Measurements from ENCODE around the gene RNF175. TPM values are rescaled to one million over a fixed set of nuclear protein-coding genes. Genes with fewer than 3 reads are reported as not detected.

The RNF175 gene
- polyA plus RNA-seq, 4 donors, result 0.38 to 0.72 TPM; not detected in 2

DNA sequence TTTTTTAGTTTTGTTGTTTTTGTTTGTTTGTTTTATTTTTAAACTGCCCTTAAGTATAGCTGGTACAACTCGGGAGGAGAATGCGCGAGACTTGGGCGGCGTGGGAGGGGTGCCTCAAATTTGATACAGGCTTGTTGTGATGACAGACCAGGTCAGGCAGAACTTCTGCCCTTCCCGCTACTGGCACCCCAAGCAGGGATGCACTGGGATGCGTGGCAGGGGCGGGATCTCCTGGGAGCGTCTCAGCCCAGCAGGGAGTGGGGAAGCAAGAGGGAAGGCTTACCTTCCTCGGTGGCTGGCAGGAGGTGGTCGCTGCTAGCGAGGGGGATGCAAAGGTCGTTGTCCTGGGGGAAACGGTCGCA lies 28.2 kb upstream of the RNF175 start:
- peaks cover 19 to 75% (median 53%) of the 10 kb centered on the region in 3 donors for H3K27me3 ChIP-seq (ENCODE audit: control insufficient read depth in 3 of 3, insufficient read depth in 3 of 3, low read length in 3 of 3)
- peaks cover 0 to 11% (median 3%) of the 10 kb centered on the region in 3 donors for H3K4me1 ChIP-seq (ENCODE audit: control insufficient read depth in 3 of 3, insufficient read depth in 2 of 3, low read depth in 1 of 3, low read length in 2 of 3)
- H3K9me3 ChIP-seq (ENCODE audit: control insufficient read depth in 2 of 2, insufficient read depth in 1 of 2, low read depth in 1 of 2, low read length in 1 of 2), result no peaks in the 10 kb centered on the region
- H3K27ac ChIP-seq (ENCODE audit: low read depth in 1 of 3, low read length in 2 of 3), result no peak overlapping the region
- peak overlapping the region in 1 of 3 donors; percentile 6 for H3K4me3 ChIP-seq (ENCODE audit: low read depth in 1 of 3, low read length in 3 of 3)
- 5 to 10% (median 7%) methylated on average over 15 of the region's 15 CpGs for WGBS, 3 donors
- no peaks in the 10 kb centered on the region for H3K36me3 ChIP-seq (ENCODE audit: control insufficient read depth in 3 of 3, insufficient read depth in 2 of 3, low read depth in 1 of 3, low read length in 3 of 3)
- DNase-seq (no peak), FAIRE-seq (no peak)

DNA sequence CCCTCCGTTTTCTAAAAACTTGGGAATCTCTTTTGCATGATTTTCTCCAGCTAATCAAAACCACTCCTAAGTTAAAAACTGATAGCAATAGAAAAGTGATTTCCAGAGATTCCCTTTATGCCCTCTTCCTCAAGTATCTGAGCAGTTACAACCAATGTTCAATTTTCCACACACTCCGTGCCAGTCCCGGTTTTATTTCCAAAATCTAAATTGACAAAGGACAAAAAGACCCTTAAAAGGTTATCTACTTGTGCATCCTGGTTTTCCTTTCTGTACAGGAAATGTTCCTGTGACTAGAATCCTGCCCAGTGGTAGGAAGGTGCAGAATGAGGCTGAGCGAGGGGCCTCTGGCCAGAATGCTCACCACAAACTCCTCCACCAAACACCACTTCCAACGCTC lies 27.8 kb upstream of the RNF175 start:
- Histone ChIP-seq H3K27ac (ENCODE audit: low read depth in 1 of 3, low read length in 2 of 3) (no peak overlapping the region), H3K9me3 (ENCODE audit: control insufficient read depth in 2 of 2, insufficient read depth in 1 of 2, low read depth in 1 of 2, low read length in 1 of 2) (no peaks in the 10 kb centered on the region), H3K27me3 (ENCODE audit: control insufficient read depth in 3 of 3, insufficient read depth in 3 of 3, low read length in 3 of 3) (peaks cover 19 to 70% (median 51%) of the 10 kb centered on the region in 3 donors), H3K4me3 (ENCODE audit: low read depth in 1 of 3, low read length in 3 of 3) (peak overlapping the region in 1 of 3 donors; percentile 6), H3K4me1 (ENCODE audit: control insufficient read depth in 3 of 3, insufficient read depth in 2 of 3, low read depth in 1 of 3, low read length in 2 of 3) (peaks cover 0 to 11% (median 2%) of the 10 kb centered on the region in 3 donors), H3K36me3 (ENCODE audit: control insufficient read depth in 3 of 3, insufficient read depth in 2 of 3, low read depth in 1 of 3, low read length in 3 of 3) (no peaks in the 10 kb centered on the region)
- DNase-seq (no peak), FAIRE-seq (no peak)
- 13 to 24% (median 22%) methylated on average over 5 of the region's 5 CpGs for WGBS, 3 donors

DNA sequence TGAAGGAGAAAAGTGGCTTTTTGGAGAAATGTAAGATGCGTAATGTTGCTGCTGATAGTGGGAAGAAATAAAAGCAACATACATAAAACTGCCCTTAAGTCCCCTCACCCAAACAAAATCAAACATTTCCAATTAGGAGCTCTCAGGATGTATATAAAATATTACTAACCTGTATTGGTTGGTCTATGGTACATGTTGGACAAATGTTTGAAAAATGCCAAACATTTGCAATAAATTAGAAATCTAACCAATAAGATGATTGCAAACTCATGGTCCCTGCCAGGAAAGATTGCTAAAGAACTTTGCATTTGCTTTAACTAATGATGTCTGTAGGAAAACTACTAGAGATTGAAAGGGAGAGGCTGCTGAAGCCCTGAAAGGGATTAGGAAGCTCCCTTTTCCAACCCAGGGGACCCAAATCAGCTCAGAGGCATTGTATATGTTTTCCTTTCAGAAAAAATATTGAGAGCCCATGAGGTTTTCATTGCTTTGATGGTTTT lies 27.3 kb upstream of the RNF175 start:
- no peaks in the 10 kb centered on the region for H3K36me3 ChIP-seq (ENCODE audit: control insufficient read depth in 3 of 3, insufficient read depth in 2 of 3, low read depth in 1 of 3, low read length in 3 of 3)
- 72 to 80% (median 79%) methylated on average over 1 of the region's 1 CpG for WGBS, 3 donors
- H3K27ac ChIP-seq (ENCODE audit: low read depth in 1 of 3, low read length in 2 of 3), result no peak overlapping the region
- no peak for FAIRE-seq
- DNase-seq, result no peak
- H3K9me3 ChIP-seq (ENCODE audit: control insufficient read depth in 2 of 2, insufficient read depth in 1 of 2, low read depth in 1 of 2, low read length in 1 of 2), result no peaks in the 10 kb centered on the region
- H3K27me3 ChIP-seq (ENCODE audit: control insufficient read depth in 3 of 3, insufficient read depth in 3 of 3, low read length in 3 of 3), result peaks cover 19 to 66% (median 47%) of the 10 kb centered on the region in 3 donors
- H3K4me3 ChIP-seq (ENCODE audit: low read depth in 1 of 3, low read length in 3 of 3), result no peak overlapping the region
- peaks cover 0 to 6% (median 0%) of the 10 kb centered on the region in 3 donors for H3K4me1 ChIP-seq (ENCODE audit: control insufficient read depth in 3 of 3, insufficient read depth in 2 of 3, low read depth in 1 of 3, low read length in 2 of 3)

DNA sequence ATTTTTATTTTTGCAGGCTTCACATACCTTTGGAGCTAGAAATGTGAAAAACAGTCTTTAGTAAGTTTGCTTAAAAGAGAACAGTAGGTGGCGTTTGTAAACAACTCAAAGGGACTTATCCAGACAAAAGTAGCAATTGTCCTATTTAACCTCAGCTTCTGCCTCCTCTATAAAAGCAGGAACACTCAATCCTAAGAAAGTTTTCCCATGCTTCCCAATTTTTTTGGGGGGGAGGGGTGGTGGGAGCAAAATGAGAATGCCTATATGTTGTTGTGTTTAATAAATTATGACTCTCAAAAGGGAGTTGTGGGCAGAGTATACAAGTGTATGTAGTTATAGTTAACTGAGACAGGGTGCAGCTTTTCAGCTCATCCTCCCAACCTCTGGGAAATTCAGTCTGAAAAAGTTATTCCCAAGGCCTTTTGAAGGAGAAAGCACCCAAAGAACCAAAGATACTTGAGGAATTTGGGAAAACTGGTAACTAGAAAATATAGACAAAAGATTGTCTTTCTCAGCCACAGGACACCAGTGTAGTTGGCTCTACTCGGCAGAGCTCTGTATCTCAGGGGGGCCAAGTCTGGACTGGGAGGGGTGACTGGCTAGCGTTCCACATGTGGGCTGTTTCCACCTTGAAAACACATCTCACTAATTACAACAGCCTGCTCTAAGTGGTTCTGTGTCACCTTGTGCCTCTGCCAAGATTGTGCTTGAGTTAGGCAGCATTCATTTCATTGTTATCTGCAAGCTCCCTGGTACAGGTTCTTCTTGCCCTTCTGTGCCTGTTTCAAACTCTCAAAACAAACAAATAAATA lies 26.3 kb upstream of the RNF175 start:
- peak in 1 of 2 donors; percentile 17 for DNase-seq
- Histone ChIP-seq H3K9me3 (ENCODE audit: control insufficient read depth in 2 of 2, insufficient read depth in 1 of 2, low read depth in 1 of 2, low read length in 1 of 2) (no peaks in the 10 kb centered on the region), H3K4me3 (ENCODE audit: low read depth in 1 of 3, low read length in 3 of 3) (no peak overlapping the region), H3K27me3 (ENCODE audit: control insufficient read depth in 3 of 3, insufficient read depth in 3 of 3, low read length in 3 of 3) (peaks cover 19 to 63% (median 44%) of the 10 kb centered on the region in 3 donors), H3K27ac (ENCODE audit: low read depth in 1 of 3, low read length in 2 of 3) (no peak overlapping the region), H3K4me1 (ENCODE audit: control insufficient read depth in 3 of 3, insufficient read depth in 2 of 3, low read depth in 1 of 3, low read length in 2 of 3) (peaks cover 0 to under 1% (median 0%) of the 10 kb centered on the region in 3 donors), H3K36me3 (ENCODE audit: control insufficient read depth in 3 of 3, insufficient read depth in 2 of 3, low read depth in 1 of 3, low read length in 3 of 3) (no peaks in the 10 kb centered on the region)
- 2 to 14% (median 11%) methylated on average over 3 of the region's 3 CpGs for WGBS, 3 donors
- no peak for FAIRE-seq

DNA sequence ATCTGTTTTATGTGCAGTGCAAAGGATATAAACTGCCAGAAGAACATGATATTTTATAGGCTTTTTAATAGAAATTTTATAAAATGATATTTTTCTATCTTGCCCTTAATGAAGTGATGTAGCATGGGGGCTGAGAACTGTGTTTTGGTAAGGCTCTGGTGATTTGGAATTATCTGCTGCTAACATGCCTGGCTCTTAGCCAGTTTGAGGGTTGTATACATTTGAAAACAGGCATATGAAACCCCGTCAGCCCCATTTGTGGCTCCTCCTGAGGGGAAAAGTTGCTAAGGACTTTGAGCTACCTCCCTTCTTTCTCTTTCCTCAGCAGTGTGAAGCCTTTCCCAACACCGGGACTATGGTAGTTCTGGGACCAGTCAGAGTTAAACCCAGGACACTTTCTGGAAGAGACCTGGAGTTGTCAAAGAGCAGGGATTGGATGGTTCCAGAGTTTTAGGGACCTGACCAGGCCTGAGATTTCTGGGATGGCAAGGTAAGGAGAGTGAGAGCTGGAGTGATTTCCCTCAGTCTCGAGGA lies 24.4 kb upstream of the RNF175 start:
- FAIRE-seq (no peak), DNase-seq (no peak)
- WGBS, 3 donors, result 24 to 57% (median 41%) methylated on average over 3 of the region's 3 CpGs
- no peak overlapping the region for H3K27ac ChIP-seq (ENCODE audit: low read depth in 1 of 3, low read length in 2 of 3)
- no peaks in the 10 kb centered on the region for H3K4me1 ChIP-seq (ENCODE audit: control insufficient read depth in 3 of 3, insufficient read depth in 2 of 3, low read depth in 1 of 3, low read length in 2 of 3)
- H3K27me3 ChIP-seq (ENCODE audit: control insufficient read depth in 3 of 3, insufficient read depth in 3 of 3, low read length in 3 of 3), result peaks cover 8 to 48% (median 28%) of the 10 kb centered on the region in 3 donors
- no peaks in the 10 kb centered on the region for H3K36me3 ChIP-seq (ENCODE audit: control insufficient read depth in 3 of 3, insufficient read depth in 2 of 3, low read depth in 1 of 3, low read length in 3 of 3)
- no peak overlapping the region for H3K4me3 ChIP-seq (ENCODE audit: low read depth in 1 of 3, low read length in 3 of 3)
- H3K9me3 ChIP-seq (ENCODE audit: control insufficient read depth in 2 of 2, insufficient read depth in 1 of 2, low read depth in 1 of 2, low read length in 1 of 2), result no peaks in the 10 kb centered on the region

DNA sequence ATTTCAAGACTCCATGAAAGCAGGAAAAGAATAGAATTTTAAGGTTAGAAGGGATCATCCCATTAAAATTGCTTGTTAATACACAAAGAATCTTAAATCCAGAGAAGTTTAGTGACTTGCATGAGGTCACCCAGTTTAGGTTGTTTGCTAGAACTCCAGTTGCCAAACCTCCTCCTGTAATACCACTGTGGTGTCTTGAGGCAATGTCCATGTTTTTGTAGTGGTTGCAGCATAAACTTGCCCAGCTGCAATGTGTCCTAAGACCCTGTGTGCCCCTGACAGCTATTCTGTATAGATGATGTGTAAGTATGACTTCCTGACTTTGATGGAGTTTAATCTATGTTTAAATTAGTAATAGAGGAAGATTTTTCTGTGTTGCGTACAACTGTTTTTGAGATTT lies 22.8 kb upstream of the RNF175 start:
- H3K4me1 ChIP-seq (ENCODE audit: control insufficient read depth in 3 of 3, insufficient read depth in 2 of 3, low read depth in 1 of 3, low read length in 2 of 3), result no peaks in the 10 kb centered on the region
- peaks cover 0 to 32% (median 17%) of the 10 kb centered on the region in 3 donors for H3K27me3 ChIP-seq (ENCODE audit: control insufficient read depth in 3 of 3, insufficient read depth in 3 of 3, low read length in 3 of 3)
- no peaks in the 10 kb centered on the region for H3K36me3 ChIP-seq (ENCODE audit: control insufficient read depth in 3 of 3, insufficient read depth in 2 of 3, low read depth in 1 of 3, low read length in 3 of 3)
- DNase-seq (no peak), FAIRE-seq (no peak)
- no peak overlapping the region for H3K4me3 ChIP-seq (ENCODE audit: low read depth in 1 of 3, low read length in 3 of 3)
- H3K9me3 ChIP-seq (ENCODE audit: control insufficient read depth in 2 of 2, insufficient read depth in 1 of 2, low read depth in 1 of 2, low read length in 1 of 2), result no peaks in the 10 kb centered on the region
- H3K27ac ChIP-seq (ENCODE audit: low read depth in 1 of 3, low read length in 2 of 3), result no peak overlapping the region
- 94 to 97% (median 95%) methylated on average over 1 of the region's 1 CpG for WGBS, 3 donors

DNA sequence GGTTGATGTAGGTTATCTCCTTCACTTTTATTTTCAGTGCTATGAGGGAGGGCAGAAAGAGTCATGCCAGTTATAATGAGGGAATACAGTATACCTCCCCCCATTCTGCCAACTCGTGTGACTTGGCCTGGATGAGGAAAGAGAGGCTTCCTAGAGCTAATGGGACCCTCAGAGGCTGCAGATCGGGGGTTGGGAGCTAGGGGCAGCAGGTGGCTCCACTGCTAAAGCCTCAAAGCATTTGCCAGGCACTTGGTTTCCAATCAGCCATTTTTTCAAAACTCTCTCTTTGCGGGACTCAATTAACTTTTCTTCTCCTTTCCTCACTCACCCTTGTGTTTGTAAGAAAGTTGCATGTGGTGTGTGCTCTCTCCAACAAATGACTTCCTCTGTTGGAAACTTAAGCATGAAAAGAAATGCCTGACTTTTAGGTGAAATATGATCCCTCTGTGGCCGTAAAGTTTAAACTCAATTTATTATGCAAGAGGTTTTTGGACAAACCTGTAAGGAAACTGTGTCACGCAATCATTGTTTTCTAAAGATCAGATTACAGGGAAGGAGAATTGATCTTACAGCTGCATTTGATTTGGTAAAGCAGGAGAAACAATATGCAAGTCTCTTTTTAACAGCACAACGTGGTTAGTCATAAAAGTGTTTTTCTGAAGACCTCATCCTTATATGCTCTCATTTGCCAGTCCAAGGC lies 22.0 kb upstream of the RNF175 start:
- Histone ChIP-seq H3K36me3 (ENCODE audit: control insufficient read depth in 3 of 3, insufficient read depth in 2 of 3, low read depth in 1 of 3, low read length in 3 of 3) (no peaks in the 10 kb centered on the region), H3K9me3 (ENCODE audit: control insufficient read depth in 2 of 2, insufficient read depth in 1 of 2, low read depth in 1 of 2, low read length in 1 of 2) (no peaks in the 10 kb centered on the region), H3K27ac (ENCODE audit: low read depth in 1 of 3, low read length in 2 of 3) (no peak overlapping the region), H3K27me3 (ENCODE audit: control insufficient read depth in 3 of 3, insufficient read depth in 3 of 3, low read length in 3 of 3) (peaks cover 0 to 27% (median 16%) of the 10 kb centered on the region in 3 donors), H3K4me1 (ENCODE audit: control insufficient read depth in 3 of 3, insufficient read depth in 2 of 3, low read depth in 1 of 3, low read length in 2 of 3) (no peaks in the 10 kb centered on the region), H3K4me3 (ENCODE audit: low read depth in 1 of 3, low read length in 3 of 3) (no peak overlapping the region)
- DNase-seq (no peak), FAIRE-seq (no peak)
- WGBS, 3 donors, result 21 to 34% (median 33%) methylated on average over 6 of the region's 6 CpGs

DNA sequence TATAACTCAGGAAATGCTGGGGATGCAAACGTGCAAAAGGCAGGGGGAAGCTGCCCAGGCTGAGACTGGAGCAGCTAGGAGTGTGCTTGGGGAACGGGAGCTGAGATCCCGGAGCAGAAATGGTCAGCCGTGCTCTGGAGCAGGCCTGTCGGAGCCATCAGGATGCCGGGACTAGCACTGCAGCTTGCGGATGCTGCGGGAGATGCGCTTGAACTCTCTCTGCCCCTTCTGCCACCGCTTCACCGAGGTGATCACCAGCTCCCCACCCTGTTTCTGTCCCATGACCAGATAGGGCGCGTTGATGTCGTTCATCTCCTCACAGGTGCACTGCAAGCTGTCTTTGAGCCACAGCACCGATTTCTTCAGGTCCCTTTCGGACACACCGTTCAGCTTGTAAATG lies 21.5 kb upstream of the RNF175 start:
- FAIRE-seq, result no peak
- WGBS, 3 donors, result 84 to 85% (median 85%) methylated on average over 17 of the region's 17 CpGs
- peaks cover 0 to 24% (median 14%) of the 10 kb centered on the region in 3 donors for H3K27me3 ChIP-seq (ENCODE audit: control insufficient read depth in 3 of 3, insufficient read depth in 3 of 3, low read length in 3 of 3)

More for the DNA sequence above, 21.5 kb upstream of the RNF175 start:
- H3K9me3 ChIP-seq (ENCODE audit: control insufficient read depth in 2 of 2, insufficient read depth in 1 of 2, low read depth in 1 of 2, low read length in 1 of 2), result no peaks in the 10 kb centered on the region
- no peak overlapping the region for H3K4me3 ChIP-seq (ENCODE audit: low read depth in 1 of 3, low read length in 3 of 3)
- no peak for DNase-seq
- no peaks in the 10 kb centered on the region for H3K4me1 ChIP-seq (ENCODE audit: control insufficient read depth in 3 of 3, insufficient read depth in 2 of 3, low read depth in 1 of 3, low read length in 2 of 3)
- H3K27ac ChIP-seq (ENCODE audit: low read depth in 1 of 3, low read length in 2 of 3), result no peak overlapping the region
- H3K36me3 ChIP-seq (ENCODE audit: control insufficient read depth in 3 of 3, insufficient read depth in 2 of 3, low read depth in 1 of 3, low read length in 3 of 3), result no peaks in the 10 kb centered on the region
